NCI-H2196 treated with DMSO at 0.1 percent for 48 hours (cell line): Measurements from ENCODE around the gene CDC16.
A peak's percentile ranks its signal among the peaks of the same experiment; 100 is the strongest.

Experiments used
- DNase-seq: peaks from one replicate; lab custom pipeline; 2025; ENCODE audit not compliant: unreplicated experiment; lab: John Stamatoyannopoulos, UW

The CDC16 gene

GRCh38 chr13:114296902-114297301, 62.2 kb downstream of the CDC16 start:
- no peak for DNase-seq

- no peak for DNase-seq
Measured at GRCh38 chr13:114298866-114299265, 64.2 kb downstream of the CDC16 start.

GRCh38 chr13:114299604-114300305, 65.1 kb downstream of the CDC16 start:
- no peak for DNase-seq

GRCh38 chr13:114303700-114304327, 69.1 kb downstream of the CDC16 start:
- no peak for DNase-seq

GRCh38 chr13:114304346-114305034, 69.8 kb downstream of the CDC16 start:
- DNase-seq: no peak

GRCh38 chr13:114309086-114309485, 74.4 kb downstream of the CDC16 start:
- DNase-seq: no peak

GRCh38 chr13:114309806-114310410, 75.2 kb downstream of the CDC16 start:
- DNase-seq: no peak

GRCh38 chr13:114310956-114311355, 76.3 kb downstream of the CDC16 start:
- DNase-seq: no peak

GRCh38 chr13:114311387-114311786, 76.7 kb downstream of the CDC16 start:
- DNase-seq: no peak

GRCh38 chr13:114311908-114312307, 77.2 kb downstream of the CDC16 start:
- no peak for DNase-seq

GRCh38 chr13:114313061-114313860, 78.6 kb downstream of the CDC16 start:
- no peak for DNase-seq

- DNase-seq: peak; percentile 68
Measured at GRCh38 chr13:114314074-114314912, 79.6 kb downstream of the CDC16 start, which contains the start of gene CHAMP1. CHAMP1 (plus strand) TSS chr13:114314503; CDS start chr13:114323843, 9,340 bp downstream.

GRCh38 chr13:114315074-114315785, 80.5 kb downstream of the CDC16 start:
- no peak for DNase-seq

- no peak for DNase-seq
Measured at GRCh38 chr13:114318624-114319023, 83.9 kb downstream of the CDC16 start.

GRCh38 chr13:114319441-114319913, 84.8 kb downstream of the CDC16 start:
- no peak for DNase-seq

- no peak for DNase-seq
Measured at GRCh38 chr13:114320065-114320464, 85.4 kb downstream of the CDC16 start.

GRCh38 chr13:114321256-114321655, 86.6 kb downstream of the CDC16 start:
- no peak for DNase-seq
